Endothelial cell of umbilical vein (primary cell): ENCODE data around the gene TPSB2. TPM values are rescaled to one million over a fixed set of nuclear protein-coding genes. Genes with fewer than 3 reads are reported as not detected.
"Not testable (repeated sequence)": the region's sequence is repeated elsewhere in the genome, so short reads cannot be mapped to it uniquely, and the experiment has no call there.

ENCODE experiments used
- BruUV-seq: library from RNA; stranded (reverse); fragments of 400-500 nt; replicated peaks from 2 replicates; lab custom pipeline; 2021; lab: Mats Ljungman, UMichigan
- CTCF ChIA-PET: fragments of 300-600, 350-600 bp; sonication (Branson Sonifier 250); formaldehyde crosslinking; loops from one replicate; lab custom pipeline; 2021; ENCODE audit warnings: antibody characterized with exemption, inconsistent platforms; lab: Charles Lee
- POLR2A ChIA-PET: fragments of 300-600, 350-600 bp; sonication (Branson Sonifier 250); formaldehyde crosslinking; loops from one replicate; lab custom pipeline; 2021; ENCODE audit warnings: antibody characterized with exemption, inconsistent platforms; lab: Charles Lee
- DNase-seq: peaks from one replicate; pipeline ENCODE4 v3.0.0-alpha.2; 2011; ENCODE audit warnings: low read depth, low spot score
- FAIRE-seq: peaks from 2 replicates; lab custom pipeline; 2011; peaks lifted over from hg19 to GRCh38; lab: Jason Lieb, UNC
- H2AFZ ChIP-seq: 2 replicates; pipeline ENCODE4 v1.6.0; 2012; ENCODE audit warnings: low read depth, low read length, control low read depth, inconsistent platforms
- H3K27ac ChIP-seq: 2 replicates; pipeline ENCODE4 v1.5.1; 2011; ENCODE audit warnings: low read depth, mild to moderate bottlenecking, control low read depth, low read length, moderate library complexity; ENCODE audit not compliant: insufficient read depth
- H3K27me3 ChIP-seq, 2 experiments: 2 replicates each; pipeline versions ENCODE4 v1.6.0 to v1.6.1; 2011; ENCODE audit warnings: low read length in 2 of 2, mixed read lengths in 1 of 2; ENCODE audit not compliant: control insufficient read depth in 2 of 2, insufficient read depth in 2 of 2
- H3K36me3 ChIP-seq, 2 experiments: 2 replicates in 1 of 2; 3 replicates in 1 of 2; pipeline ENCODE4 v1.5.1; 2011; ENCODE audit warnings: low read length in 2 of 2, mild to moderate bottlenecking in 1 of 2, moderate library complexity in 1 of 2; ENCODE audit not compliant: control insufficient read depth in 2 of 2, insufficient read depth in 2 of 2; ENCODE audit errors: extremely low read depth in 1 of 2
- H3K4me1 ChIP-seq: 3 replicates; pipeline ENCODE4 v1.5.1; 2011; ENCODE audit warnings: mild to moderate bottlenecking, low read length; ENCODE audit not compliant: control insufficient read depth, insufficient read depth; ENCODE audit errors: extremely low read depth
- H3K4me2 ChIP-seq: 2 replicates; pipeline ENCODE4 v1.6.1; 2011; ENCODE audit warnings: low read length, control low read depth, mixed read lengths; ENCODE audit not compliant: insufficient read depth
- H3K4me3 ChIP-seq, 3 experiments: fragments of 200-600 bp in 1 of 3; sonication (generic), shearing (Covaris generic) in 1 of 3; replicated peaks in 1 of 3; 2 replicates each; pipeline ENCODE4 v1.5.1; 2011 to 2016; ENCODE audit warnings: control low read depth in 3 of 3, low read length in 3 of 3, mild to moderate bottlenecking in 2 of 3, inconsistent platforms in 1 of 3, low read depth in 1 of 3, moderate library complexity in 1 of 3; ENCODE audit not compliant: insufficient read depth in 1 of 3
- H3K79me2 ChIP-seq: 2 replicates; pipeline ENCODE4 v1.6.0; 2012; ENCODE audit warnings: low read length, inconsistent platforms; ENCODE audit not compliant: control insufficient read depth, insufficient read depth
- H3K9ac ChIP-seq: replicated peaks from 2 replicates; pipeline ENCODE3; 2011; ENCODE audit warnings: low read length, control low read depth; ENCODE audit not compliant: insufficient read depth; ENCODE audit errors: extremely low read depth
- H3K9me1 ChIP-seq: replicated peaks from 3 replicates; pipeline ENCODE4 v1.6.0; 2011; ENCODE audit warnings: mild to moderate bottlenecking, low read length; ENCODE audit not compliant: control insufficient read depth, insufficient read depth; ENCODE audit errors: extremely low read depth
- H3K9me3 ChIP-seq: replicated peaks from 2 replicates; pipeline ENCODE4 v1.5.1; 2012; ENCODE audit warnings: low read length, inconsistent platforms; ENCODE audit not compliant: control insufficient read depth, insufficient read depth
- H4K20me1 ChIP-seq: replicated peaks from 2 replicates; pipeline ENCODE3; 2011; ENCODE audit warnings: mild to moderate bottlenecking, low read length; ENCODE audit not compliant: control insufficient read depth, insufficient read depth; ENCODE audit errors: extremely low read depth
- dilution Hi-C: fragments of 300-500 bp; cut with MboI; formaldehyde crosslinking; loops from one replicate; pipeline ENCODE4 v1.15.0; 2019; ENCODE audit warnings: low sequenced_read_pairs; ENCODE audit not compliant: extremely low pct_ligation_motif_present
- intact Hi-C: fragments of 100-400 bp; cut with micrococcal nuclease; formaldehyde crosslinking; loops from one replicate; pipeline ENCODE4 v1.10.0; 2022
- polyA plus RNA-seq, 4 experiments: library from polyadenylated mRNA; depleted of rRNA in 3 of 4; stranded (reverse) in 3 of 4; unstranded in 1 of 4; fragments of >200 nt; gene quantifications; 2 replicates each; pipeline versions ENCODE4 v1.2.1 to v1.2.3, GENCODE V29; 2011 to 2012; ENCODE audit warnings: missing spikeins in 1 of 4
- total RNA-seq: library from RNA; stranded (reverse); gene quantifications from 2 replicates; pipeline ENCODE4 v1.2.3, GENCODE V29; 2021

TPSB2 gene
- total and polyA plus RNA-seq, 2 donors (not counting 3 experiments of a cell fraction or from before 2014, with no cell fraction given), result not detected

DNA sequence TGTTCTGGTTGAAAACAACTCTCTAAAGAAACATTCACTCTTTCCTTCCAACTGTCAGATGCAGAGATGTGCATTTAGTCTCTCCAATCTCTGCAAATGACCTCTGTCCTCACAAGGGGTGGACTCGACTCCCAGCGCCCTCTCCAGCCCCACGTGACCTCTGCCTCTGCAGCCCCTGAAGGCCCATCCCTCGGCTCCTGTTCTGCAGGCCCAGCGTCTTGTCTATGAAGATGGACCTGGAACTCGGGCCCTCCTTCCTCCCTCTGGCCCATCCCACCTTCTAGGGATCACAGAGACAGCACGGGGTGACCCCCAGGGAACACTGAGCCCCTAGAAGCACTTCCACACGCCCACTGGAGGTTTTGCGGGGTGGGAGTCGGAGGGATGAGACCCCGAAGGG is 13.4 kb upstream of the TPSB2 start:
- H3K9me1 ChIP-seq, dilution Hi-C loops, POLR2A ChIA-PET, H3K27me3 ChIP-seq, H2AFZ ChIP-seq, FAIRE-seq, intact Hi-C loops, H3K36me3 ChIP-seq, H3K4me3 ChIP-seq, H3K4me1 ChIP-seq, DNase-seq, CTCF ChIA-PET, BruUV-seq, H3K79me2 ChIP-seq, H3K27ac ChIP-seq, H3K9me3 ChIP-seq, H3K4me2 ChIP-seq, H3K9ac ChIP-seq, H4K20me1 ChIP-seq: not testable (repeated sequence)

DNA sequence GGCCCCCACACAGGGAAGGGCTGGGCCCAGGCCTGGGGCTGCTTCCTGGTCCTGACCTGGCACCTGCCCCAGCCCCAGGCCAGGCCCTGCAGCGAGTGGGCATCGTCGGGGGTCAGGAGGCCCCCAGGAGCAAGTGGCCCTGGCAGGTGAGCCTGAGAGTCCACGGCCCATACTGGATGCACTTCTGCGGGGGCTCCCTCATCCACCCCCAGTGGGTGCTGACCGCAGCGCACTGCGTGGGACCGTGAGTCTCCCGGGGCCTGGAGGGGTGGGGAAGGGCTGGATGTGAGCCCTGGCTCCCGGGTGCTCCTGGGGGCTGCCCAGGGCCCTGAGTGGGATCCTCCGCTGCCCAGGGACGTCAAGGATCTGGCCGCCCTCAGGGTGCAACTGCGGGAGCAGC is 11.1 kb upstream of the TPSB2 start:
- H3K27ac ChIP-seq, FAIRE-seq, BruUV-seq, POLR2A ChIA-PET, DNase-seq, H3K4me3 ChIP-seq, H2AFZ ChIP-seq, H4K20me1 ChIP-seq, H3K79me2 ChIP-seq, H3K4me2 ChIP-seq, CTCF ChIA-PET, H3K9me3 ChIP-seq, H3K9me1 ChIP-seq, H3K9ac ChIP-seq, H3K4me1 ChIP-seq, intact Hi-C loops, H3K27me3 ChIP-seq, dilution Hi-C loops, H3K36me3 ChIP-seq: not testable (repeated sequence)

DNA sequence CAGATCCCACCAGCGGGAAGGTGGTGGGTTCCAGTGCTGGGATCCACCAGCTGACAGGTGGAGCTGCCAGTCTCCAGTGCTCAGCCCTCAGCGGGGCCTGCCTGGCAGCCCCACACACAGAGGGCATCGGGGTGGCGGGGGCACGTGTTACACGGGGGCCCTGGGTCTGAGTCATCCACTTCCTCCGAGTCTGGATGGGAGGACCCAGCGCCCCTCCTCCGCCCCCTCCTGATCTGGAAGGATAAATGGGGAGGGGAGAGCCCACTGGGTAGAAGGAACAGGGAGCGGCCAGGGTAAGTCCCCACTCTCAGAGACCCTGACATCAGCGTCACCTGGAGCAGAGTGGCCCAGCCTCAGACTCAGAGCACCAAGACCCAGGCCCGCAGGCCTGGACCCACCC is 10.5 kb upstream of the TPSB2 start, which contains the start of gene TPSAB1:
Gene TPSAB1, plus strand, starts transcription at position 270 of the 400 bp plus-strand sequence. CDS start 234 bp downstream, outside the sequence.
- H3K27ac ChIP-seq, DNase-seq, H2AFZ ChIP-seq, dilution Hi-C loops, H3K79me2 ChIP-seq, H4K20me1 ChIP-seq, H3K9ac ChIP-seq, POLR2A ChIA-PET, H3K36me3 ChIP-seq, intact Hi-C loops, FAIRE-seq, H3K27me3 ChIP-seq, H3K4me3 ChIP-seq, BruUV-seq, H3K4me2 ChIP-seq, H3K9me1 ChIP-seq, H3K9me3 ChIP-seq, H3K4me1 ChIP-seq, CTCF ChIA-PET: not testable (repeated sequence)

DNA sequence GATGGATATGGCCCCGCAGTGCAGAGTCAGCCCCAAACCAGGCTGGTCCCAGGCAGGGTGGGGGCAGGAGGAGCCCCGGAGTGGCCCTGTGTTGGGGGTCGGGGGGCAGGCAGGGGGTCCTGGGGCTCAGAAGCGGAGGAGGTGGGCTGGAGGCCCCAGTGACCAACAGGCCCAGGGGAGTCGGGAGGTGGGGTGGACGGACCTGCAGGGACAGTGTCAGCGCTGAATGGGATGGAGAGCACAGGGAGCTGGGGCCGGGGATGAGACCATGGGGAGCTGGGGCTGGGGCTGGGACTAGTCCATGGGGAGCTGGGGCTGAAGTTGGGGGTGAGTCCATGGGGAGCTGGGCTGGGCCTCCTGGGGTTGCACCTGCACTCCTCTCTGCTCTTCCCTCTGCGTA is 9.6 kb upstream of the TPSB2 start:
- dilution Hi-C loops, FAIRE-seq, H3K4me3 ChIP-seq, H3K79me2 ChIP-seq, intact Hi-C loops, H3K27ac ChIP-seq, H3K36me3 ChIP-seq, H3K9me3 ChIP-seq, H3K4me2 ChIP-seq, H2AFZ ChIP-seq, H3K4me1 ChIP-seq, DNase-seq, POLR2A ChIA-PET, BruUV-seq, CTCF ChIA-PET, H3K9ac ChIP-seq, H4K20me1 ChIP-seq, H3K9me1 ChIP-seq, H3K27me3 ChIP-seq: not testable (repeated sequence)
